NCI-H345 (cell line): ENCODE results near the gene COG2.
"Not testable (repeated sequence)": the region's sequence is repeated elsewhere in the genome, so short reads cannot be mapped to it uniquely, and the experiment has no call there.

ENCODE experiments used
- DNase-seq: peaks from one replicate; lab custom pipeline; 2025; lab: John Stamatoyannopoulos, UW

COG2 gene

GRCh38 chr1:230679192-230679591 is 36.9 kb downstream of the COG2 start:
- DNase-seq, result no peak

DNA sequence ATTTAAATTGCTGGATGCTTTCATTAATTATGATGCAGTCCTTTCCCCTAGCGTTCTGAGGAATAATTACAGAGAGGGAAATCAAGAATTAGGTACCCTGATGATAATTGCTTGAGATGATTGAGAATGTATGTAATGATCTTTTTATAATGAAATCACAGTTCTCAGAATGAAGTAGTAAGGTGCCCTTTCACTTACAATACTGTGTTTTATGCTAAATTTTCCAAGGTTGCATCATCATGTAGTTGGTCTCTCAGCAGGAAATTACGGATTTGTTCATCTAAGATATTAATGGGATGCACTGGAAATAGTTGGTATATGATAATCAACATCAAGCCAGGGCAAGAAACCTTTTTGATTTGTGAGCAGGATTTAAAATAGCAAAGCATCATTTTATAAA is 37.5 kb downstream of the COG2 start:
- no peak for DNase-seq

- no peak for DNase-seq
Observed at GRCh38 chr1:230680300-230681025, 38.2 kb downstream of the COG2 start.

DNA sequence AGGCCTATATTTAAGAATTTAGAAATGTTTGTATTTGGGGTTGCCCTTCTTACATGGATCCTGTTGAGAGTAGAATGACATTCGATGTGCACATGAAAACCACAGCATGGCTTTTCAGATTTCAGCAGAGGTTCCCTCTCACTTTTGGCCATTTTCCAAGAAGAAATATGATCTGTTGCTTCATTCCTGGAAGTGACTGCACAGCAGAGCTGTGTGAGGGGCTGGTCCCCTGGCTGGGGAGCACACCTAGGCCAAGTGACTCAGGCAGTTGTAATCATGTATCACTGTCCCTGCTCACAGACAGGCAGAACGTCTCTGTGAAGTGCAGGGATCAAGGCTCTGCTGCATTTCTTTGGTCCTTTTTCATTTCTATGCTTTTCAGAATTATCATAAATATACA is 39.3 kb downstream of the COG2 start:
- DNase-seq, result peak; percentile 85

DNA sequence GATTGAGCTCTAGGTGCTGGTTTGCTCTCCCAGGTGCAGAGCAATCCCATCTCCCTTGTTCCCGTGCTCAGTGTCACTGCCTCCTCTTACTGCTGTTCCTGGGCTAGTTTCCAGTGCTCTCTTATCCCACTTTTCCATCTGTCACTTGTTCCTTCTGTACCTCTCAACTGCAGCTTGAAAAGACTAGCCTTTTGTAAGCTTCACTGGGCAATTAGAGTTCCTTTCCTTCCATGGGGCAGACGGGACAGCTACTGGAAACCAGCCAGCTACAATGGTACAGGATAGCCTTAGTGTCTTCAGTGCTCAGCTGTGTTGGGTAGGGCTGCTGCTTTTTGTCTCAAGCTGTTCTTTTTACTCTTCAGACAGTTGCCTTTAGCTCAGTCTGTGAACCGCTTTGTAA is 40.0 kb downstream of the COG2 start:
- DNase-seq, result no peak

DNA sequence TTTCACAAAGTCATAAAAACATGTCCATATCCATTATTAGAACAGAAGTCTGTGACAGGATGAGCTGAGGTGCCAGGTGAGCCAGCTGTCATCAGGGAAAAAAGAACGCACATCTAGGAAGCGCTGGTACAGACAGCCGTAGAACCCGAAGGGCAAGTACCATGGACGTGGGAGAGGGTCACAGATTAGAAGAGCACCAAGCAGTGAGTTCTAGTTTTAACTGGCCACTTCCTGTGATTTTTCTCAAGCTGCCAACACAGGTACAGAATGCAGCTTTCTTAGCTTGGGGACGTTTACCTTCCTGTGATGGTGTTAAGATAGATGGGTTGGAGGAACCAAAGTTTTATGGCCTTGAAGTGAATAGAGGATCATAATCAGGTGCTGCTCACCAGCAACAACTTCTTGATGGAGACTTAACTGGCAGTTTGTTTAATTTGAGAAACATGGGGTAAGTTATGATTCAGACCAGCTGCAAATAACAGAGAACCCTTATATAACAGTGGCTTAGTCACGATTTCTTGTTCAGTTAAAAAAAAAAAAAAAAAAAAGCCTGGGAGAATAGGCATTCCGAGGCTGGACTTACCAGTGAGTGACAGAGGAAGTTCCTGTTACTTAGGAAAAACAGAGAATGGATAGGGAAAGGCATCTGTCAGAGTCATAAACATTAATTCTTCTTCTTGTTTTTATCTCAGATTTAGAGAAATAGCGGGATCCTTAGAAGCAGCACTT is 40.8 kb downstream of the COG2 start:
- DNase-seq, result no peak

GRCh38 chr1:230684146-230684545 is 41.9 kb downstream of the COG2 start:
- no peak for DNase-seq

- DNase-seq, result no peak
Observed at GRCh38 chr1:230684998-230685397, 42.7 kb downstream of the COG2 start.

DNA sequence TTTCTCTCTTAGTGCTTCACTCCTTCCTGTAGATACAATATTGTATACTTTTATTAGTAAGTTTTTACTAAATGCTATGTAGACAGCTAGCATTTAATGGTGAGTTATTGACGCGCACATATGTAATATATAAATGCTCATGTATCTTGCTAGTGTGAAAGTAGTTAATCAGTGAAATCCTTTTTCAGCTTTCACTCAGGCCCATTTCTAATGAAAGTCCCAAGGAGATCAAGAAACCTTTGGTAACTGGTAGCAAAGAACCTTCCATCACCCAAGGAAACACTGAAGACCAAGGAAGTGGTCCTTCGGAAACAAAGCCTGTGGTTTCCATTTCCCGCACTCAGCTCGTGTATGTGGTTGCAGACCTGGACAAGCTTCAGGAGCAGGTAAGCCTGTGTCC is 44.5 kb downstream of the COG2 start:
- no peak for DNase-seq

GRCh38 chr1:230690101-230690500 is 47.8 kb downstream of the COG2 start:
- no peak for DNase-seq

GRCh38 chr1:230691615-230692014 is 49.3 kb downstream of the COG2 start:
- DNase-seq, result no peak

- DNase-seq, result no peak
Observed at GRCh38 chr1:230693221-230693620, 50.9 kb downstream of the COG2 start.

DNA sequence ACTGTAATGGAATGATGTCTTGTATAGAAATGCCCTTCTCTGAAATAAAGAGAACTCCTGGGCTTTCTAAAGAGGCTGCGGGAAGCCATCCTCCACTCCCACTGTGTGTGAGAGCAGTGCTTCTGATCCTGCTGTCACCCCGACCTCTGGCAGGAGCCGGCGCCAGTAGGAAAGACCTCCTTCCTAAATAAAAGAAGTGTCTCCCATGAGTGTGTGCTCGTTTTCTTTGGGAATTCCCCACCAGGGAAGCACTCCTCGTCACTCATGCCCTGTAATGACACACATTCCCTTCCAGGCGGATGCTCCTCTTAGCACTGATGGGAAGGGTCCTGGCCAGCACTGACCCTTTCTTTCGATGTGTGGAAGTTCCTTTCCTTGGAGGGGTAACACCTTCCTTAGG is 51.5 kb downstream of the COG2 start:
- no peak for DNase-seq

DNA sequence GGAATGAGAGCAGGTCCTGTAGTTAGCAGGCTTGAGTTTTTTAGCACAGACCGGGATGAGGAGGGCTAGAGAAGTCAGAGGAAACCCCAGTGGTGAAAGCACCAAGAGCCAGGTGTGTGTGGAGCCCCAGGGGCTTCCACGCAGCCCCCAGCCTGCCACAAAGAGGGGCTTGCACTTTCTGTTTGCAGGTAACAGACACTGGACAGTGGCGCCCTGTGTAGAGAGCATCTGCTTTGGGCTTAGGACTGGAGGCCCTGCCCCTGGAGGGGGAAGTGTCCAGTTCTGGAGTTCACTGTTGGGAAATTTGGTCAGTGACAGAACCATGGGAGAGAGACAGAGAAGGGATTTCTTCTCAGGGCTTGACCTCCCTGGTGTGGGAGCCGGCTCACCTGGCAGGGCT is 52.2 kb downstream of the COG2 start:
- DNase-seq, result no peak

DNA sequence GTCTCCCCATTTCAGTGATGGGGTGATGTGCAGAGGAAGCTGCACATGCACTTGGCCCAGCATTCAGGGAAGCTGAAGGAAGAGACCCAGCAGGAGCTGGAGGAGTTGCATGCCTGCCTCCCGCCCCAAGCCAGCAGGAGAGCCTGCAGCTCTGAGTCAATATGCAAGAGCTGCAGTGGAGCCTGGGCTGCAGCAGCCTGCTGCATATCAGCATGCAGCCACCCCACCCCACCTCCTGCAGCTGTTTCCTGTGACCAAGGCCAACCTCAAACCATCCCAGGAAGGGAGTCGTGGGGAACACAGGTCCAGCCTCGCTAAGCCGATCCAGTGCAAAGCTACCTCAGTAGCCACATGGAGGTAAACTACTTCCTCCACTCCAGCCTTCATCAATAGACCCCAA is 52.7 kb downstream of the COG2 start:
- DNase-seq, result no peak

DNA sequence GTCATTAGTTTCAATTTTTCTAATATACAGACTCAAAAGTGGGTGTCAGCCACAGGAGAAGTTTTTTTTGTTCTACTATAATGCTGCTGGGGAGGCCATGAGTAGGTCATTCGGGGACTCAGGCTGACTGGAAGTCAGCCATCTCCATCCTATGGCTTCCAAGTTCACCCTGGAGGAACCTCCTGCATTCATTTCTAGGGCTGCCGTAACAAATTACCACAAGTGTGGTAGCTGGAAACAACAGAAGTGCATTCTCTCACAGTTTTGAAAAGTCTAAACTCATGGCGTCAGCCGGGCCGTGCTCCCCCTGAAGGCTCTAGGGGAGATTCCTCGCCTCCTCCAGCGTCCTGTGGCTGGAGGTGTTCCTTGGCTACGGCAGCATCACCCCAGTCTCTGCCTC is 53.9 kb downstream of the COG2 start:
- no peak for DNase-seq

GRCh38 chr1:230696722-230697437 is 54.6 kb downstream of the COG2 start:
- no peak for DNase-seq

DNA sequence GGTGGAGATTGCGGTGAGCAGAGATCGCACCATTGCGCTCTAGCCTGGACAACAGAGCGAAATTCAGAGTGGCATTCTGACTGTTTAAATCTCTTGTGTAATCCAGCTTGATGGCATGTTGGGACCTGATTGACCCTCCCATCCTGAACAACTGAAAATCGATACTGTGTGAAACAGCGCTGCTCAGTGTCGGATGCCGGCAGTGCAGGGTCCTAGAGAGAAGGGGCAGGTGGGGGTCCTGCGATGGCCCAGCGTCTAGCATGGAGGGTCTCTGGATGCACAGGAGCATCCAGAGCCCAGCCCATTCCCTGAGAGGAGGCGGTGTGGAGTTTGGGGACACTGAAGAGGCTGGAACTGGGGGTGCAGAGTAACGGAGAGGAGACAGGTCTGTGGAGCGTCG is 55.8 kb downstream of the COG2 start:
- no peak for DNase-seq

DNA sequence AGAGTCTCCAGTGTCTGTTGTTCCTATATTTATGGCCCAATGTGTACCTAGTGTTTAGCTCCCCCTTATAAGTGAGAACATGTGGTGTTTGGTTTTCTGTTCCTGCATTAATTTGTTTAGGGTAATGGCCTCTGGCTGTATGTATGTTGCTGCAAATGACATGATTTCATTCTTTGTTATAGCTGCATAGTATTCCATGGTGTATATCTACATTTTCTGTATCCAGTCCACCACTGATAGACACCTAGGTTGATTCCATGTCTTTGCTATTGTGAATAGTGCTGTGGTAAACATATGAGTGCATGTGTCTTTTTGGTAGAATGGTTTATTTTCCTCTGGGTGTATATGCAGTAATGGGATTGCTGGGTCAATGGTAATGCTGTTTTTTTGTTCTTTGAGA is 56.7 kb downstream of the COG2 start:
- not testable (repeated sequence) for DNase-seq

DNA sequence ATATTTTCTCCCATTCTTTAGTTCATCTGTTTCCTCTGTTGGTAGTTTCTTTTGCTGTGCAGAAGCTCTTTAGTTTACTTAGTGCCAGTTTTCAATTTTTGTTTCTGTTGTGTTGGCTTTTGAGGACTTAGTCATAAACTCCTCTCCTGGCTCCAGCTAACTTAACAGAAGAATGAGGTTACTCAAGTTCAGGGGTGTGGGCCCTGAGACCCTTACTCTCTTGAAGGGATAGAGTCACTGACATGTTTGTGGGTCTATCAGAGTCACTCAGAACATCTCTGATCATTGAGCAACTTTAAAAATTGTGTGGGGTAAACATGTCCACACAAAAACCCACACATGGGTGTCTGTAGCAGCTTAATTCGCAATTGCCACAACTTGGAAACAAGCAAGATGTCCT is 57.4 kb downstream of the COG2 start:
- DNase-seq, result no peak

GRCh38 chr1:230700132-230700531 is 57.9 kb downstream of the COG2 start:
- DNase-seq, result no peak

- DNase-seq, result no peak
Observed at GRCh38 chr1:230701434-230701833, 59.2 kb downstream of the COG2 start.
